Nephron progenitor cell (in vitro differentiated cells): ENCODE measurements around the gene SPAG17.

Experiments used
- DNase-seq: peaks from one replicate; pipeline ENCODE4 v3.0.0; 2021
- H3K27ac Mint-ChIP-seq: 2 replicates; pipeline ENCODE4 v1.8.0; 2021; ENCODE audit warnings: mild to moderate bottlenecking, moderate library complexity, mixed read lengths
- H3K27me3 Mint-ChIP-seq: 2 replicates; pipeline ENCODE4 v1.8.0; 2021; ENCODE audit warnings: mild to moderate bottlenecking, low read depth, mixed read lengths; ENCODE audit not compliant: poor library complexity
- H3K36me3 Mint-ChIP-seq: 2 replicates; pipeline ENCODE4 v1.8.0; 2021; ENCODE audit warnings: low read depth, mixed read lengths
- H3K4me1 Mint-ChIP-seq: 2 replicates; pipeline ENCODE4 v1.8.0; 2021; ENCODE audit warnings: mixed read lengths
- H3K4me3 Mint-ChIP-seq: 2 replicates; pipeline ENCODE4 v1.8.0; 2021; ENCODE audit warnings: mild to moderate bottlenecking, moderate library complexity, mixed read lengths
- H3K9me3 Mint-ChIP-seq: 2 replicates; pipeline ENCODE4 v1.8.0; 2021; ENCODE audit warnings: mild to moderate bottlenecking, moderate library complexity, mixed read lengths
- CTCF ChIP-seq: fragments of 200-600 bp; sonication (generic); IDR thresholded peaks from 2 replicates; pipeline ENCODE4 v1.5.0; 2021; ENCODE audit warnings: antibody characterized with exemption

SPAG17 gene

GRCh38 chr1:117967477-117967876 lies 217.6 kb downstream of the SPAG17 start:
- no peaks in the 10 kb centered on the region for H3K27me3 Mint-ChIP-seq
- no peak for DNase-seq
- peaks cover 7% of the 10 kb centered on the region for H3K36me3 Mint-ChIP-seq
- peaks cover 42% of the 10 kb centered on the region for H3K4me1 Mint-ChIP-seq
- no peak overlapping the region for H3K4me3 Mint-ChIP-seq
- no peaks in the 10 kb centered on the region for H3K9me3 Mint-ChIP-seq
- TF ChIP-seq CTCF, result no peak
- peak overlapping the region; percentile 49 for H3K27ac Mint-ChIP-seq

DNA sequence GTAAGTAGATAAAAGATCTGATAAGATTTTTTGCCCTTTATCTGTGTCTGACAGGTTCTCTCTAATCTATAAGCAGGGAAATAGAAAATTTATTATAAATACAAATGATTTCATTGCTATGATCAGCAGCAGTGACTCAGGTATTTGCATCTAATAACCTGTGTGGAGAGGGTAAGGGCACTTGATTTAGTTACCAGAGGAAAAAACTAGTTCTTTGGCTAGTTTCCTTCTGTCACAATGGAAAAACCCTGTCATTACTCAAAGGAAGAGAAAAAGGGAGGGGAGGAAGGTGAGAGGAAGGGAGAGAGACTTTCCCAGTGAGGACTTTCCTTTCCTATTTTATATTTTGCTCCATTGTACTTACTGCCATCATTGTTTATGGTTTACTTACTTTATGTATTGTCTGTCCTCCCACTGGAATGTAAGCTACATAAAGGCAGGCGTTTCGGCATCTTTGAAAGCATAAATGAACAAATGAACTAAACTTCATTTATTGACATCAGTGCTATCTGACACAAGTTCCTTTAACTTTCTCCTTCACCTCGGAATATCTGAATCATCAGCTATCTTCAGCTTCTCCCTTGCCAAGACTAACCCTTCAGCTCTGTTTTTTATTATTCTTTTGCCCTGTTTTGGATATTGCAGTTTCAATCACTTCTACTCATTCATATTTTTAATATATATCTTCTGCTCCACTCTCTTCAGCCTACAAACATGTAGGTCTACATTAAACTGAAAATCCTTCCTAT lies 220.6 kb downstream of the SPAG17 start:
- Mint-ChIP-seq H3K27me3 (no peaks in the 10 kb centered on the region), H3K4me1 (peaks cover 18% of the 10 kb centered on the region), H3K36me3 (peaks cover 21% of the 10 kb centered on the region), H3K9me3 (no peaks in the 10 kb centered on the region), H3K27ac (peak overlapping the region; percentile 49), H3K4me3 (no peak overlapping the region)
- no peak for DNase-seq
- no peak for TF ChIP-seq CTCF

GRCh38 chr1:117959364-117959763 lies 225.7 kb downstream of the SPAG17 start:
- Mint-ChIP-seq H3K36me3 (peaks cover 42% of the 10 kb centered on the region), H3K4me3 (no peak overlapping the region), H3K9me3 (no peaks in the 10 kb centered on the region)

DNA sequence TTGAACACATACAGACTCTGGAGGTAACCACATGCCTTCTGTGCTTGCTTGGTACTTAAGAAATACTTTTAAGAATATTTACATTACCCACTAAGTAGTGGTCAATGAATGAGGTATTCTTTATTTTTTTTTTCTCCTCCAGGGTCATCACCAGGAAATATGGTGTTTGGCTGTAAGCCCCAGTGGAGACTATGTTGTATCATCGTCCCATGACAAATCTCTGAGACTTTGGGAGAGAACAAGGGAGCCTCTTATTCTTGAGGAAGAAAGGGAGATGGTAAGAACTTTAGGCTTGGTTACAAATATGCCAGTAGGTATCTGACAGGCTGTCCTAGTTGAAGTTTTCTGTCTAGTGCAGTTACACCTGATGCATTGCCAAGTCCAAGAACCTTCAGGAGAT lies 232.6 kb downstream of the SPAG17 start:
- no peaks in the 10 kb centered on the region for H3K9me3 Mint-ChIP-seq
- peaks cover 45% of the 10 kb centered on the region for H3K36me3 Mint-ChIP-seq
- H3K27ac Mint-ChIP-seq, result no peak overlapping the region
- no peak overlapping the region for H3K4me3 Mint-ChIP-seq
- no peak for TF ChIP-seq CTCF
- H3K4me1 Mint-ChIP-seq, result no peaks in the 10 kb centered on the region
- no peak for DNase-seq
- no peaks in the 10 kb centered on the region for H3K27me3 Mint-ChIP-seq

More at GRCh38 chr1:117959364-117959763, 225.7 kb downstream of the SPAG17 start:
- DNase-seq, result no peak
- no peaks in the 10 kb centered on the region for H3K27me3 Mint-ChIP-seq
- no peak overlapping the region for H3K27ac Mint-ChIP-seq
- H3K4me1 Mint-ChIP-seq, result no peaks in the 10 kb centered on the region
- TF ChIP-seq CTCF, result no peak

DNA sequence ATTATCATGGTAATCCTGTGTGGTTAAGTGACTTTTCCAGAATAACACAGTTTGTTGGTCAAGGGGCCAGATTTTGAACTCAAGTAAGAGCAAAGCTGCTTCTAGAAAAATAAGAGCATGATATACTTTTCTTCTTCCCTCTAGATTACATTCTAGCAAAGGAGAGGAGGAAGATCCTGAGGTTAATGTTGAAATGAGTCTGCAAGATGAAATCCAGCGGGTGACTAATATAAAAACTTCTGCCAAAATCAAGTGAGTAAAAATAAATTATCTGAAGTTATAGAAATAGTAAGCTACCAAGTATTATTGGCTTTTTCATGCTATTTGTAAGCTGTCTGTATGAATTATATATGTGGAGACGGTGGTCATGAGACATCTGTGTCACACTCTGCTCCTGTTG lies 242.7 kb downstream of the SPAG17 start:
- H3K27ac Mint-ChIP-seq, result no peak overlapping the region
- no peaks in the 10 kb centered on the region for H3K4me1 Mint-ChIP-seq
- H3K27me3 Mint-ChIP-seq, result no peaks in the 10 kb centered on the region
- no peaks in the 10 kb centered on the region for H3K9me3 Mint-ChIP-seq
- no peak for DNase-seq
- no peak overlapping the region for H3K4me3 Mint-ChIP-seq
- H3K36me3 Mint-ChIP-seq, result peaks cover 65% of the 10 kb centered on the region
- TF ChIP-seq CTCF, result no peak

DNA sequence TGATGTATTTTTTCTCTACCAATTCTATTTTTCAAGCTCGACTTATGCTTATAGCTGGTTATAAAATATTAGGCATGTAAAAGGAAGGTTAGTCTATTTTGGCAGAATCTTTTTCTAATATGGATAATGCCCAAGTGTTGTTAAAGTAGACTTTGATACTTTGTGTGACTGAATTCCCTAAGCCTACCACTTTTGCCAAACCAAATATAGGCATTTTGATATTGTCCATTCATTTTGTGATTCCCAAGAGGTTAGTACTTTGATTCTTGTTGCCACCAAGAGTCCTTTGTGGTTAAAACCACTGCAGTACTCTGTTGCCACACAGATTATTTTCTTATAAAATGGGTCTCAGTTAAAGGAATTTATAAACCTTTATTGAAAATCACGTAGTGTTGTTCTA lies 251.3 kb downstream of the SPAG17 start:
- DNase-seq, result no peak
- Mint-ChIP-seq H3K27me3 (no peaks in the 10 kb centered on the region), H3K27ac (no peak overlapping the region), H3K36me3 (peaks cover 25% of the 10 kb centered on the region), H3K4me3 (no peak overlapping the region), H3K4me1 (peaks cover 29% of the 10 kb centered on the region), H3K9me3 (no peaks in the 10 kb centered on the region)
- no peak for TF ChIP-seq CTCF
